GM19468 (cell line): ENCODE measurements around the gene LSM2.
"Not testable (repeated sequence)": the region's sequence is repeated elsewhere in the genome, so short reads cannot be mapped to it uniquely, and the experiment has no call there.

Experiments
- ATAC-seq: cut with Tn5 transposase; IDR thresholded peaks from one replicate; pipeline ENCODE4 v1.9.1; 2021; ENCODE audit warnings: mild to moderate bottlenecking, moderate library complexity, moderate number of reproducible peaks; ENCODE audit not compliant: unreplicated experiment; ENCODE audit errors: extremely low read depth

LSM2 gene

GRCh38 chr6:31829633-31830283 is 23.0 kb upstream of the LSM2 start:
- no peak for ATAC-seq

GRCh38 chr6:31827286-31828079 is 20.7 kb upstream of the LSM2 start, which contains the start of gene HSPA1B:
Gene HSPA1B (plus strand): TSS chr6:31827738. CDS start chr6:31827951, 213 bp downstream.
- ATAC-seq: peak; percentile 41

GRCh38 chr6:31826793-31827285 is 20.1 kb upstream of the LSM2 start:
- ATAC-seq: no peak

GRCh38 chr6:31825553-31825952 is 18.8 kb upstream of the LSM2 start:
- ATAC-seq: no peak

- not testable (repeated sequence) for ATAC-seq
These were observed 16.9 kb upstream of the LSM2 start for GRCh38 chr6:31823592-31824196.

GRCh38 chr6:31822036-31822821 is 15.5 kb upstream of the LSM2 start:
- no peak for ATAC-seq

GRCh38 chr6:31821301-31822035 is 14.7 kb upstream of the LSM2 start:
- ATAC-seq: no peak

- ATAC-seq: not testable (repeated sequence)
These were observed 13.6 kb upstream of the LSM2 start for GRCh38 chr6:31820399-31820798.

- no peak for ATAC-seq
These were observed 13.1 kb upstream of the LSM2 start for GRCh38 chr6:31819871-31820299.

GRCh38 chr6:31817929-31818511 is 11.3 kb upstream of the LSM2 start:
- not testable (repeated sequence) for ATAC-seq

- not testable (repeated sequence) for ATAC-seq
These were observed 10.6 kb upstream of the LSM2 start for GRCh38 chr6:31817133-31817928.

- ATAC-seq: no peak
These were observed 8.5 kb upstream of the LSM2 start, which contains the start of the genes HSPA1A and HSPA1L for GRCh38 chr6:31815025-31815838. Gene HSPA1A (plus strand): TSS chr6:31815543. CDS start chr6:31815757, 214 bp downstream. Gene HSPA1L (minus strand): TSS chr6:31815283. CDS start chr6:31811972, 3,311 bp downstream.

- ATAC-seq: no peak
These were observed 7.9 kb upstream of the LSM2 start for GRCh38 chr6:31814677-31815024.

GRCh38 chr6:31813465-31813849 is 6.7 kb upstream of the LSM2 start:
- ATAC-seq: no peak

GRCh38 chr6:31811645-31812044 is 4.9 kb upstream of the LSM2 start:
- no peak for ATAC-seq

GRCh38 chr6:31808599-31808998 is 1.8 kb upstream of the LSM2 start:
- not testable (repeated sequence) for ATAC-seq

GRCh38 chr6:31805939-31806469 is 762 bp downstream of the LSM2 start:
- no peak for ATAC-seq
